SK-N-SH treated with all-trans-retinoic acid at 6 μM for 48 hours (cell line): ENCODE measurements around the gene VWA5B1.

ENCODE experiments used
- ATAC-seq: fragments of 200-7000 bp; cut with Tn5 transposase; 3 replicates; pipeline ENCODE4 v1.9.1; 2020; ENCODE audit warnings: mild to moderate bottlenecking, moderate library complexity
- ARNTL ChIP-seq: fragments of 450-650 bp; formaldehyde crosslinking; IDR thresholded peaks from 2 replicates; pipeline ENCODE4 v1.5.0; 2020; ENCODE audit warnings: low read depth, mild to moderate bottlenecking, moderate library complexity, borderline replicate concordance
- BACH2 ChIP-seq: fragments of 250-450 bp; sonication (Bioruptor Pico); IDR thresholded peaks from 2 replicates; pipeline ENCODE4 v1.9.0; 2021; ENCODE audit warnings: mild to moderate bottlenecking, borderline replicate concordance
- CSDC2 ChIP-seq: fragments of 250-450 bp; sonication (Bioruptor Pico); IDR thresholded peaks from 2 replicates; pipeline ENCODE4 v1.5.0; 2020; ENCODE audit warnings: mild to moderate bottlenecking, moderate library complexity
- ESRRG ChIP-seq: fragments of 250-450 bp; sonication (Bioruptor Pico); IDR thresholded peaks from 2 replicates; pipeline ENCODE4 v1.6.1; 2021; ENCODE audit warnings: mild to moderate bottlenecking
- GLIS3 ChIP-seq: fragments of 250-450 bp; sonication (Bioruptor Pico); IDR thresholded peaks from 2 replicates; pipeline ENCODE4 v1.5.0; 2020; ENCODE audit warnings: mild to moderate bottlenecking, moderate library complexity
- ISL1 ChIP-seq: fragments of 250-450 bp; sonication (Bioruptor Pico); IDR thresholded peaks from 2 replicates; pipeline ENCODE4 v2.1.2; 2022; ENCODE audit warnings: mild to moderate bottlenecking, moderate library complexity
- OSR1 ChIP-seq: fragments of 250-450 bp; sonication (Bioruptor Pico); IDR thresholded peaks from 2 replicates; pipeline ENCODE4 v1.8.0; 2022; ENCODE audit warnings: moderate library complexity, mild to moderate bottlenecking, inconsistent platforms
- PPARA ChIP-seq: fragments of 250-450 bp; sonication (Bioruptor Pico); IDR thresholded peaks from 2 replicates; pipeline ENCODE4 v1.5.0; 2020; ENCODE audit warnings: mild to moderate bottlenecking, borderline replicate concordance
- RARB ChIP-seq: fragments of 250-450 bp; sonication (Bioruptor Pico); IDR thresholded peaks from 2 replicates; pipeline ENCODE4 v1.8.0; 2021; ENCODE audit warnings: mild to moderate bottlenecking, moderate library complexity
- SNAI2 ChIP-seq: fragments of 250-450 bp; sonication (Bioruptor Pico); IDR thresholded peaks from 2 replicates; pipeline ENCODE4 v1.5.0; 2020; ENCODE audit warnings: mild to moderate bottlenecking, moderate library complexity
- TCF4 ChIP-seq: fragments of 250-450 bp; sonication (Bioruptor Pico); IDR thresholded peaks from 2 replicates; pipeline ENCODE4 v1.8.0; 2021; ENCODE audit warnings: mild to moderate bottlenecking, moderate library complexity, borderline replicate concordance
- TOX ChIP-seq: fragments of 250-450 bp; sonication (Bioruptor Pico); IDR thresholded peaks from 2 replicates; pipeline ENCODE4 v1.8.0; 2021; ENCODE audit warnings: mild to moderate bottlenecking, moderate library complexity, borderline replicate concordance
- ZC3H10 ChIP-seq: fragments of 250-450 bp; sonication (Bioruptor Pico); IDR thresholded peaks from 2 replicates; pipeline ENCODE4 v1.5.1; 2021; ENCODE audit warnings: mild to moderate bottlenecking, moderate library complexity
- ZFP3 ChIP-seq: fragments of 250-450 bp; sonication (Bioruptor Pico); IDR thresholded peaks from 2 replicates; pipeline ENCODE4 v1.5.0; 2020; ENCODE audit warnings: mild to moderate bottlenecking, moderate library complexity
- ZNF70 ChIP-seq: fragments of 450-650 bp; formaldehyde crosslinking; IDR thresholded peaks from 2 replicates; pipeline ENCODE4 v1.5.0; 2020; ENCODE audit warnings: mild to moderate bottlenecking, moderate library complexity
- ZNF8 ChIP-seq: fragments of 450-650 bp; formaldehyde crosslinking; IDR thresholded peaks from 2 replicates; pipeline ENCODE4 v1.5.0; 2020; ENCODE audit warnings: mild to moderate bottlenecking, moderate library complexity
- TF ChIP-seq, protein P1 (sequence below): fragments of 250-450 bp; sonication (Bioruptor Pico); IDR thresholded peaks from 2 replicates; pipeline ENCODE4 v1.5.1; 2021; ENCODE audit warnings: mild to moderate bottlenecking, moderate library complexity
- TF ChIP-seq, protein P2 (sequence below): fragments of 250-450 bp; sonication (Bioruptor Pico); IDR thresholded peaks from 2 replicates; pipeline ENCODE4 v1.5.0; 2020; ENCODE audit warnings: mild to moderate bottlenecking, moderate library complexity
- TF ChIP-seq, protein P3 (sequence below): fragments of 250-450 bp; sonication (Bioruptor Pico); IDR thresholded peaks from 2 replicates; pipeline ENCODE4 v1.8.0; 2020; ENCODE audit warnings: mild to moderate bottlenecking, moderate library complexity, borderline replicate concordance
- TF ChIP-seq, protein P4 (sequence below): fragments of 250-450 bp; sonication (Bioruptor Pico); IDR thresholded peaks from 2 replicates; pipeline ENCODE4 v1.5.1; 2020; ENCODE audit warnings: low read depth, mild to moderate bottlenecking, moderate library complexity
- TF ChIP-seq, protein P5 (sequence below): fragments of 250-450 bp; sonication (Bioruptor Pico); IDR thresholded peaks from 2 replicates; pipeline ENCODE4 v1.8.0; 2021; ENCODE audit warnings: low read depth, mild to moderate bottlenecking, moderate library complexity, borderline replicate concordance

VWA5B1 gene

DNA sequence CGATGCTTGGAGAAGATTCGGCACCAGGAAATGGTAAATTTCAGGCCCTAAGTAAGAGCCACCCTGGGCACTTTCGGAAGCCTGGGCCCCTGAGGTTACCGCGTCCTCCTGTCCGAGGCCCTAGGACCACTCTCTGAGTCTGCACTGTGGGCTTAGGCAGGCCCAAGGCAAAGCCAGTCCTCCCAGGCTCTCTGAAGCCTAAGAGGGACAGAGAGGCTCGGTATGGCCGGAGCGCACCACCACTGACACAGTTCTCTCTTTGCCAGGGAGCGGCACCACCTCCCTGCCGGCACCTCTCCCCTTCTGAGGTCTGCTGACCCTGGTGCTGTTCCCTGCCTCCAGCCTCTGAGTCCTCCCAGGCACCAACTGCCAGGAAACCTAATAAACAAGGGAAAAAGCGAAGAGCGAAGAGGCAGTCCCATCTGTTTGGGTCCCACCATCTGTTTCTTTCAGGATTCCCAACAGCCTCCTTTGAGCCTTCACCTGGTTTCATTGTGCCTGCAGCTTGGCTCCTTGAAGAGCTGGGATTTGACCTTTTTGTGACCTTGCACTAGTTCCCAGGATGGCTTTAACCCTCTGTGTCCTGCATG is 57.7 kb downstream of the VWA5B1 start:
- TF ChIP-seq TCF4 (no peak), SNAI2 (no peak)
- TF ChIP-seq, protein P1, sequence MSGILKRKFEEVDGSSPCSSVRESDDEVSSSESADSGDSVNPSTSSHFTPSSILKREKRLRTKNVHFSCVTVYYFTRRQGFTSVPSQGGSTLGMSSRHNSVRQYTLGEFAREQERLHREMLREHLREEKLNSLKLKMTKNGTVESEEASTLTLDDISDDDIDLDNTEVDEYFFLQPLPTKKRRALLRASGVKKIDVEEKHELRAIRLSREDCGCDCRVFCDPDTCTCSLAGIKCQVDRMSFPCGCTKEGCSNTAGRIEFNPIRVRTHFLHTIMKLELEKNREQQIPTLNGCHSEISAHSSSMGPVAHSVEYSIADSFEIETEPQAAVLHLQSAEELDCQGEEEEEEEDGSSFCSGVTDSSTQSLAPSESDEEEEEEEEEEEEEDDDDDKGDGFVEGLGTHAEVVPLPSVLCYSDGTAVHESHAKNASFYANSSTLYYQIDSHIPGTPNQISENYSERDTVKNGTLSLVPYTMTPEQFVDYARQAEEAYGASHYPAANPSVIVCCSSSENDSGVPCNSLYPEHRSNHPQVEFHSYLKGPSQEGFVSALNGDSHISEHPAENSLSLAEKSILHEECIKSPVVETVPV, result no peak
- no peak for ATAC-seq

DNA sequence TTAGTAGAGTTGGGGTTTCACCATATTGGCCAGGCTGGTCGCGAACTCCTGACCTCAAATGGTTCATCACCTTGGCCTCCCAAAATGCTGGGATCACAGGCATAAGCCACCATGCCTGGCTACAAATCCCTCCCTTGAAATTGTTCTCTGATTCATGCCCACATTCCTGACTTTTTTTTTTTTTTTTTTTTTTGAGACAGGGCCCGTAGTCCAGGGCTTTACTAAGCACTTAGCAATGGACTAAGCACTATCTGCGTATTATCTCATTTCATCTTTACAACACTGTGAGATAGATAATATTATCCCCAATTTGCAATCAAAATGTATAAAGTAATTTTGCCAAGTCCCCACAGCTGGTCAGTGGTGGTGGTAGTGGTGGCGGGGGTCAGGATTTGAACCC is 58.9 kb downstream of the VWA5B1 start:
- no peak for ATAC-seq
- no peak for TF ChIP-seq ZNF70
- no peak for TF ChIP-seq TCF4
- no peak for TF ChIP-seq ZNF8 (CRISPR knock-in tag)
- TF ChIP-seq, protein P2, sequence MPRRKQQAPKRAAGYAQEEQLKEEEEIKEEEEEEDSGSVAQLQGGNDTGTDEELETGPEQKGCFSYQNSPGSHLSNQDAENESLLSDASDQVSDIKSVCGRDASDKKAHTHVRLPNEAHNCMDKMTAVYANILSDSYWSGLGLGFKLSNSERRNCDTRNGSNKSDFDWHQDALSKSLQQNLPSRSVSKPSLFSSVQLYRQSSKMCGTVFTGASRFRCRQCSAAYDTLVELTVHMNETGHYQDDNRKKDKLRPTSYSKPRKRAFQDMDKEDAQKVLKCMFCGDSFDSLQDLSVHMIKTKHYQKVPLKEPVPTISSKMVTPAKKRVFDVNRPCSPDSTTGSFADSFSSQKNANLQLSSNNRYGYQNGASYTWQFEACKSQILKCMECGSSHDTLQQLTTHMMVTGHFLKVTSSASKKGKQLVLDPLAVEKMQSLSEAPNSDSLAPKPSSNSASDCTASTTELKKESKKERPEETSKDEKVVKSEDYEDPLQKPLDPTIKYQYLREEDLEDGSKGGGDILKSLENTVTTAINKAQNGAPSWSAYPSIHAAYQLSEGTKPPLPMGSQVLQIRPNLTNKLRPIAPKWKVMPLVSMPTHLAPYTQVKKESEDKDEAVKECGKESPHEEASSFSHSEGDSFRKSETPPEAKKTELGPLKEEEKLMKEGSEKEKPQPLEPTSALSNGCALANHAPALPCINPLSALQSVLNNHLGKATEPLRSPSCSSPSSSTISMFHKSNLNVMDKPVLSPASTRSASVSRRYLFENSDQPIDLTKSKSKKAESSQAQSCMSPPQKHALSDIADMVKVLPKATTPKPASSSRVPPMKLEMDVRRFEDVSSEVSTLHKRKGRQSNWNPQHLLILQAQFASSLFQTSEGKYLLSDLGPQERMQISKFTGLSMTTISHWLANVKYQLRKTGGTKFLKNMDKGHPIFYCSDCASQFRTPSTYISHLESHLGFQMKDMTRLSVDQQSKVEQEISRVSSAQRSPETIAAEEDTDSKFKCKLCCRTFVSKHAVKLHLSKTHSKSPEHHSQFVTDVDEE (CRISPR knock-in tag), result no peak
- no peak for TF ChIP-seq ISL1
- TF ChIP-seq OSR1 (CRISPR knock-in tag), result no peak
- no peak for TF ChIP-seq CSDC2 (CRISPR knock-in tag)
- no peak for TF ChIP-seq ZFP3 (CRISPR knock-in tag)
- no peak for TF ChIP-seq ARNTL (CRISPR knock-in tag)
- no peak for TF ChIP-seq BACH2 (CRISPR knock-in tag)
- TF ChIP-seq, protein P1, result no peak
- no peak for TF ChIP-seq TOX (CRISPR knock-in tag)
- TF ChIP-seq RARB (CRISPR knock-in tag), result no peak
- TF ChIP-seq, protein P3, sequence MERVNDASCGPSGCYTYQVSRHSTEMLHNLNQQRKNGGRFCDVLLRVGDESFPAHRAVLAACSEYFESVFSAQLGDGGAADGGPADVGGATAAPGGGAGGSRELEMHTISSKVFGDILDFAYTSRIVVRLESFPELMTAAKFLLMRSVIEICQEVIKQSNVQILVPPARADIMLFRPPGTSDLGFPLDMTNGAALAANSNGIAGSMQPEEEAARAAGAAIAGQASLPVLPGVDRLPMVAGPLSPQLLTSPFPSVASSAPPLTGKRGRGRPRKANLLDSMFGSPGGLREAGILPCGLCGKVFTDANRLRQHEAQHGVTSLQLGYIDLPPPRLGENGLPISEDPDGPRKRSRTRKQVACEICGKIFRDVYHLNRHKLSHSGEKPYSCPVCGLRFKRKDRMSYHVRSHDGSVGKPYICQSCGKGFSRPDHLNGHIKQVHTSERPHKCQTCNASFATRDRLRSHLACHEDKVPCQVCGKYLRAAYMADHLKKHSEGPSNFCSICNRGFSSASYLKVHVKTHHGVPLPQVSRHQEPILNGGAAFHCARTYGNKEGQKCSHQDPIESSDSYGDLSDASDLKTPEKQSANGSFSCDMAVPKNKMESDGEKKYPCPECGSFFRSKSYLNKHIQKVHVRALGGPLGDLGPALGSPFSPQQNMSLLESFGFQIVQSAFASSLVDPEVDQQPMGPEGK, result no peak
- TF ChIP-seq PPARA (CRISPR knock-in tag), result no peak
- TF ChIP-seq, protein P4, sequence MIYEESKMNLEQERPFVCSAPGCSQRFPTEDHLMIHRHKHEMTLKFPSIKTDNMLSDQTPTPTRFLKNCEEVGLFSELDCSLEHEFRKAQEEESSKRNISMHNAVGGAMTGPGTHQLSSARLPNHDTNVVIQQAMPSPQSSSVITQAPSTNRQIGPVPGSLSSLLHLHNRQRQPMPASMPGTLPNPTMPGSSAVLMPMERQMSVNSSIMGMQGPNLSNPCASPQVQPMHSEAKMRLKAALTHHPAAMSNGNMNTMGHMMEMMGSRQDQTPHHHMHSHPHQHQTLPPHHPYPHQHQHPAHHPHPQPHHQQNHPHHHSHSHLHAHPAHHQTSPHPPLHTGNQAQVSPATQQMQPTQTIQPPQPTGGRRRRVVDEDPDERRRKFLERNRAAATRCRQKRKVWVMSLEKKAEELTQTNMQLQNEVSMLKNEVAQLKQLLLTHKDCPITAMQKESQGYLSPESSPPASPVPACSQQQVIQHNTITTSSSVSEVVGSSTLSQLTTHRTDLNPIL, result no peak
- TF ChIP-seq, protein P5, sequence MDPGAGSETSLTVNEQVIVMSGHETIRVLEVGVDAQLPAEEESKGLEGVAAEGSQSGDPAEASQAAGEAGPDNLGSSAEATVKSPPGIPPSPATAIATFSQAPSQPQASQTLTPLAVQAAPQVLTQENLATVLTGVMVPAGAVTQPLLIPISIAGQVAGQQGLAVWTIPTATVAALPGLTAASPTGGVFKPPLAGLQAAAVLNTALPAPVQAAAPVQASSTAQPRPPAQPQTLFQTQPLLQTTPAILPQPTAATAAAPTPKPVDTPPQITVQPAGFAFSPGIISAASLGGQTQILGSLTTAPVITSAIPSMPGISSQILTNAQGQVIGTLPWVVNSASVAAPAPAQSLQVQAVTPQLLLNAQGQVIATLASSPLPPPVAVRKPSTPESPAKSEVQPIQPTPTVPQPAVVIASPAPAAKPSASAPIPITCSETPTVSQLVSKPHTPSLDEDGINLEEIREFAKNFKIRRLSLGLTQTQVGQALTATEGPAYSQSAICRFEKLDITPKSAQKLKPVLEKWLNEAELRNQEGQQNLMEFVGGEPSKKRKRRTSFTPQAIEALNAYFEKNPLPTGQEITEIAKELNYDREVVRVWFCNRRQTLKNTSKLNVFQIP (CRISPR knock-in tag), result no peak
- TF ChIP-seq ESRRG (CRISPR knock-in tag), result no peak
- no peak for TF ChIP-seq GLIS3
- no peak for TF ChIP-seq ZC3H10

DNA sequence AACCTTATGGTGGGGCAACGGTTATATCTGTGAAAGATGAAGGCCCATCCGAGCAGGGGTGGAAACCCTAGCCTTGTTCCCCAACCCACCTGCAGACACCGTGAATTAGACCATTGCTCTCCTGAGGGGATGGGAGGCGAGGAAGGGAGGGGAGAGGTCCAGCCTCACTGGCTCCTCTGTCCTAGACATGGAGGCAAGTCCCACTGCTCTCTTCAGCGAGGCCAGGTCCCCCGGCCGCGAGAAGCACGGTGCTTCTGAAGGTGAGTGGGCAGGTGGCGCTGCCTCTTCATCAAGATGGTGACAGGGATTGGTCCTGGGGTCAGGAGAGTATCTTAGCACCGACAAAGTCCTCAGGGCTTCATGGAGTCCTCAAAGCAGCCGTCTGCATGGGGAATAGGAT is 59.3 kb downstream of the VWA5B1 start:
- ATAC-seq, result no peak
- TF ChIP-seq, protein P5 (CRISPR knock-in tag), result no peak
- TF ChIP-seq, protein P1, result no peak
- no peak for TF ChIP-seq ZFP3 (CRISPR knock-in tag)
- TF ChIP-seq, protein P2 (CRISPR knock-in tag), result no peak
